Activated naive CD8-positive, alpha-beta T cell treated with anti-CD3 and anti-CD28 coated beads, Interleukin-2, amount 10 ng/mL, durations not matched to agents 7 days and 5 days (primary cell): ENCODE measurements around the gene CD44. TPM values are rescaled to one million over a fixed set of nuclear protein-coding genes. Genes with fewer than 3 reads are reported as not detected.

Source experiments
- ATAC-seq: fragments of 150-1000 bp; cut with Tn5 transposase; one replicate; pipeline ENCODE4 v1.10.0; 2021; ENCODE audit warnings: low read depth, moderate library complexity
- POLR2A ChIA-PET: fragments of 350-600 bp; sonication (Branson Sonifier 250); formaldehyde crosslinking; loops from one replicate; lab custom pipeline; 2021; ENCODE audit warnings: antibody characterized with exemption; lab: Charles Lee
- DNase-seq: peaks from one replicate; pipeline ENCODE4 v3.0.0; 2021
- H3K27ac Mint-ChIP-seq: one replicate; pipeline ENCODE4 v1.8.0; 2022; ENCODE audit warnings: mild to moderate bottlenecking, mixed read lengths
- H3K27me3 Mint-ChIP-seq: one replicate; pipeline ENCODE4 v1.8.0; 2022; ENCODE audit warnings: mild to moderate bottlenecking, moderate library complexity, mixed read lengths
- H3K36me3 Mint-ChIP-seq: one replicate; pipeline ENCODE4 v1.8.0; 2021; ENCODE audit warnings: mild to moderate bottlenecking, mixed read lengths
- H3K4me1 Mint-ChIP-seq: one replicate; pipeline ENCODE4 v1.8.0; 2021; ENCODE audit warnings: mixed read lengths
- H3K4me3 Mint-ChIP-seq: one replicate; pipeline ENCODE4 v1.8.0; 2022; ENCODE audit warnings: mild to moderate bottlenecking, moderate library complexity, mixed read lengths
- H3K9me3 Mint-ChIP-seq: one replicate; pipeline ENCODE4 v1.8.0; 2021; ENCODE audit warnings: mixed read lengths
- total RNA-seq, 2 experiments: library from RNA; stranded (reverse); gene quantifications; one replicate each; pipeline ENCODE4 v1.2.3, GENCODE V29; 2021

Gene CD44
- total RNA-seq, 2 experiments from 2014 or later = 551 to 555 TPM

GRCh38 chr11:35239471-35240075, 100.6 kb downstream of the CD44 start:
- POLR2A ChIA-PET = interaction anchor here (0.6 kb wide), 1 partner anchor 21 kb away, joined by 3 read pairs; no protein-coding TSS in a partner anchor
- Mint-ChIP-seq H3K27ac (no peak overlapping the region), H3K4me3 (no peak overlapping the region), H3K4me1 (peaks cover 65% of the 10 kb centered on the region), H3K27me3 (peaks cover 2% of the 10 kb centered on the region), H3K9me3 (peaks cover 5% of the 10 kb centered on the region), H3K36me3 (peaks cover 17% of the 10 kb centered on the region)
- DNase-seq = no peak
- ATAC-seq = no peak

GRCh38 chr11:35241083-35241482, 102.1 kb downstream of the CD44 start:
- Mint-ChIP-seq H3K4me1 (peaks cover 53% of the 10 kb centered on the region), H3K9me3 (peaks cover 3% of the 10 kb centered on the region), H3K4me3 (no peak overlapping the region), H3K36me3 (peaks cover 13% of the 10 kb centered on the region), H3K27ac (no peak overlapping the region), H3K27me3 (peaks cover 2% of the 10 kb centered on the region)
- no peak for DNase-seq
- ATAC-seq = no peak
- POLR2A ChIA-PET = no interaction called here

- peaks cover 53% of the 10 kb centered on the region for H3K4me1 Mint-ChIP-seq
Measured at GRCh38 chr11:35241531-35241930, 102.6 kb downstream of the CD44 start.

GRCh38 chr11:35242412-35243242, 103.7 kb downstream of the CD44 start:
- POLR2A ChIA-PET = interaction anchor here (0.7 kb wide), 1 partner anchor 15 kb away, joined by 3 read pairs; no protein-coding TSS in a partner anchor
- H3K27me3 Mint-ChIP-seq = peaks cover 2% of the 10 kb centered on the region
- H3K9me3 Mint-ChIP-seq = peaks cover 3% of the 10 kb centered on the region
- H3K4me3 Mint-ChIP-seq = peak overlapping the region; percentile 19
- DNase-seq (no peak), ATAC-seq (no peak)
- peak overlapping the region; percentile 44 for H3K27ac Mint-ChIP-seq
- H3K36me3 Mint-ChIP-seq = peaks cover 16% of the 10 kb centered on the region
- H3K4me1 Mint-ChIP-seq = peaks cover 55% of the 10 kb centered on the region

More at GRCh38 chr11:35241531-35241930, 102.6 kb downstream of the CD44 start:
- ATAC-seq (no peak), DNase-seq (no peak)
- H3K36me3 Mint-ChIP-seq = peaks cover 16% of the 10 kb centered on the region
- no peak overlapping the region for H3K4me3 Mint-ChIP-seq
- POLR2A ChIA-PET = interaction anchor here (0.6 kb wide), 1 partner anchor 78 kb away, joined by 4 read pairs; no protein-coding TSS in a partner anchor
- no peak overlapping the region for H3K27ac Mint-ChIP-seq
- H3K9me3 Mint-ChIP-seq = peaks cover 3% of the 10 kb centered on the region
- peaks cover 2% of the 10 kb centered on the region for H3K27me3 Mint-ChIP-seq

GRCh38 chr11:35243774-35244173, 104.8 kb downstream of the CD44 start:
- Mint-ChIP-seq H3K9me3 (peaks cover 4% of the 10 kb centered on the region), H3K27me3 (peaks cover 2% of the 10 kb centered on the region), H3K36me3 (peaks cover 18% of the 10 kb centered on the region), H3K4me1 (peaks cover 53% of the 10 kb centered on the region), H3K4me3 (no peak overlapping the region), H3K27ac (no peak overlapping the region)
- DNase-seq (no peak), ATAC-seq (no peak)
- POLR2A ChIA-PET = interaction anchor here (0.7 kb wide), 1 partner anchor 183 kb away, joined by 3 read pairs; no protein-coding TSS in a partner anchor

- ATAC-seq (no peak), DNase-seq (no peak)
- Mint-ChIP-seq H3K27ac (no peak overlapping the region), H3K36me3 (peaks cover 18% of the 10 kb centered on the region), H3K4me1 (peaks cover 49% of the 10 kb centered on the region), H3K4me3 (no peak overlapping the region), H3K9me3 (peaks cover 4% of the 10 kb centered on the region), H3K27me3 (peaks cover 1% of the 10 kb centered on the region)
- POLR2A ChIA-PET = no interaction called here
Measured at GRCh38 chr11:35245056-35245455, 106.1 kb downstream of the CD44 start.

- POLR2A ChIA-PET = no interaction called here
- Mint-ChIP-seq H3K4me1 (peaks cover 52% of the 10 kb centered on the region), H3K27me3 (no peaks in the 10 kb centered on the region), H3K9me3 (peaks cover 7% of the 10 kb centered on the region), H3K4me3 (no peak overlapping the region), H3K36me3 (peaks cover 18% of the 10 kb centered on the region), H3K27ac (no peak overlapping the region)
- no peak for DNase-seq
- ATAC-seq = no peak
Measured at GRCh38 chr11:35245786-35246185, 106.8 kb downstream of the CD44 start.

GRCh38 chr11:35246745-35247144, 107.8 kb downstream of the CD44 start:
- Mint-ChIP-seq H3K9me3 (peaks cover 7% of the 10 kb centered on the region), H3K27me3 (no peaks in the 10 kb centered on the region), H3K4me3 (no peak overlapping the region), H3K27ac (peak overlapping the region; percentile 54), H3K36me3 (peaks cover 15% of the 10 kb centered on the region), H3K4me1 (peaks cover 46% of the 10 kb centered on the region)
- no peak for DNase-seq
- ATAC-seq = no peak
- POLR2A ChIA-PET = interaction anchor here (0.7 to 1.0 kb wide), 3 partner anchors 10 to 107 kb away, joined by 3 read pairs; no protein-coding TSS in a partner anchor

GRCh38 chr11:35247428-35247827, 108.5 kb downstream of the CD44 start:
- H3K27ac Mint-ChIP-seq = peak overlapping the region; percentile 84

GRCh38 chr11:35247863-35248262, 108.9 kb downstream of the CD44 start:
- Mint-ChIP-seq H3K4me3 (peak overlapping the region; percentile 61), H3K4me1 (peaks cover 38% of the 10 kb centered on the region), H3K36me3 (peaks cover 15% of the 10 kb centered on the region), H3K27ac (peak overlapping the region; percentile 84), H3K9me3 (peaks cover 8% of the 10 kb centered on the region), H3K27me3 (no peaks in the 10 kb centered on the region)
- POLR2A ChIA-PET = interaction anchor here (0.5 to 1.0 kb wide), 3 partner anchors 26 to 248 kb away, joined by 3 read pairs; no protein-coding TSS in a partner anchor
- peak; percentile 74 for ATAC-seq
- DNase-seq = no peak

More at GRCh38 chr11:35247428-35247827, 108.5 kb downstream of the CD44 start:
- peak overlapping the region; percentile 61 for H3K4me3 Mint-ChIP-seq
- peak; percentile 78 for ATAC-seq
- POLR2A ChIA-PET = interaction anchor here (0.5 to 1.0 kb wide), 4 partner anchors 9 to 248 kb away, joined by 3 read pairs; no protein-coding TSS in a partner anchor
- H3K4me1 Mint-ChIP-seq = peaks cover 43% of the 10 kb centered on the region
- no peak for DNase-seq
- peaks cover 8% of the 10 kb centered on the region for H3K9me3 Mint-ChIP-seq
- no peaks in the 10 kb centered on the region for H3K27me3 Mint-ChIP-seq
- H3K36me3 Mint-ChIP-seq = peaks cover 15% of the 10 kb centered on the region

- Mint-ChIP-seq H3K4me1 (peaks cover 34% of the 10 kb centered on the region), H3K4me3 (no peak overlapping the region), H3K27ac (no peak overlapping the region), H3K9me3 (peaks cover 8% of the 10 kb centered on the region), H3K36me3 (peaks cover 14% of the 10 kb centered on the region), H3K27me3 (no peaks in the 10 kb centered on the region)
- POLR2A ChIA-PET = no interaction called here
- ATAC-seq = no peak
- DNase-seq = no peak
Measured at GRCh38 chr11:35248558-35249323, 109.8 kb downstream of the CD44 start.

- Mint-ChIP-seq H3K4me3 (no peak overlapping the region), H3K27me3 (no peaks in the 10 kb centered on the region), H3K9me3 (peaks cover 10% of the 10 kb centered on the region), H3K27ac (no peak overlapping the region), H3K36me3 (peaks cover 11% of the 10 kb centered on the region), H3K4me1 (peaks cover 29% of the 10 kb centered on the region)
- DNase-seq = no peak
- no peak for ATAC-seq
- POLR2A ChIA-PET = no interaction called here
Measured at GRCh38 chr11:35250192-35250591, 111.2 kb downstream of the CD44 start.

- H3K9me3 Mint-ChIP-seq = peaks cover 12% of the 10 kb centered on the region
- DNase-seq (no peak), ATAC-seq (no peak)
- H3K4me3 Mint-ChIP-seq = no peak overlapping the region
- peaks cover 29% of the 10 kb centered on the region for H3K4me1 Mint-ChIP-seq
- POLR2A ChIA-PET = no interaction called here
- H3K36me3 Mint-ChIP-seq = peaks cover 13% of the 10 kb centered on the region
- H3K27me3 Mint-ChIP-seq = no peaks in the 10 kb centered on the region
- H3K27ac Mint-ChIP-seq = no peak overlapping the region
Measured at GRCh38 chr11:35250621-35251020, 111.7 kb downstream of the CD44 start.
